HG03432 (cell line): ENCODE results near the gene PLEKHN1.
A peak's percentile ranks its signal among the peaks of the same experiment; 100 is the strongest.

Experiments
- ATAC-seq: cut with Tn5 transposase; IDR thresholded peaks from one replicate; pipeline ENCODE4 v1.9.1; 2021; ENCODE audit warnings: mild to moderate bottlenecking, moderate library complexity; ENCODE audit not compliant: unreplicated experiment

PLEKHN1 gene

GRCh38 chr1:959731-960362 lies 6.4 kb upstream of the PLEKHN1 start:
- no peak for ATAC-seq

GRCh38 chr1:960363-961131 lies 5.7 kb upstream of the PLEKHN1 start, which contains the start of gene KLHL17:
Gene KLHL17 (plus strand): TSS chr1:960584. CDS start chr1:960694, 110 bp downstream.
- peak; percentile 46 for ATAC-seq

- ATAC-seq: no peak
Observed at GRCh38 chr1:961132-961669, 5.1 kb upstream of the PLEKHN1 start.

DNA sequence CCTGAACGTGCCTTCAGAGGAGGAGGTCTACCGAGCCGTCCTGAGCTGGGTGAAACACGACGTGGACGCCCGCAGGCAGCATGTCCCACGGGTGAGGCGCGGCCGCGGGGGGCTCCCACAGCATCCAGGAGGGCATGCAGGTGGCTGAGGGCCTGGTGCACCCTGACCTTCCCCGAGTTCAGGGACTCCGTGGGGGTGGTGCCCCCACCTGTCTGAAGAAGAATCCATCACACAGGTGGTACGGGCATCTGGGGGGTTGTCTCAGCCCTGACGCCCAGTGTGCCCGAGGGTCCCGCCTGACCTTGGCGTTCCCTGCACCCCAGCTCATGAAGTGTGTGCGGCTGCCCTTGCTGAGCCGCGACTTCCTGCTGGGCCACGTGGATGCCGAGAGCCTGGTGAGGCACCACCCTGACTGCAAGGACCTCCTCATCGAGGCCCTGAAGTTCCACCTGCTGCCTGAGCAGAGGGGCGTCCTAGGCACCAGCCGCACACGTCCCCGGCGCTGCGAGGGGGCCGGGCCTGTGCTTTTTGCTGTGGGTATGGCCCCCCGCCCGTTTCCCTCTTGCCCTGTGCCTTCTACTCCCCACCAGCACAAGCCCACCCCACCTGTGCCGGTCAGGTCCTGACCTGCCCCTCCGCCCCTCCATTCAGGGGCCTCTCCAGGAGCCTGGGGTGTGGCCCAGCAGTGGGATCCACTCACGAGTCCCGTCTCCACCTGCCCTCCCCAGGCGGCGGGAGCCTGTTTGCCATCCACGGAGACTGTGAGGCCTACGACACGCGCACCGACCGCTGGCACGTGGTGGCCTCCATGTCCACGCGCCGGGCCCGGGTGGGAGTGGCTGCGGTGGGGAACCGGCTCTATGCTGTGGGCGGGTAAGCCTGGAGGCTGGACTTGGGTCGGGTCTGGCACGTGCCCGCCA lies 3.6 kb upstream of the PLEKHN1 start:
- no peak for ATAC-seq

- ATAC-seq: no peak
Observed at GRCh38 chr1:963301-963651, 3.0 kb upstream of the PLEKHN1 start.

DNA sequence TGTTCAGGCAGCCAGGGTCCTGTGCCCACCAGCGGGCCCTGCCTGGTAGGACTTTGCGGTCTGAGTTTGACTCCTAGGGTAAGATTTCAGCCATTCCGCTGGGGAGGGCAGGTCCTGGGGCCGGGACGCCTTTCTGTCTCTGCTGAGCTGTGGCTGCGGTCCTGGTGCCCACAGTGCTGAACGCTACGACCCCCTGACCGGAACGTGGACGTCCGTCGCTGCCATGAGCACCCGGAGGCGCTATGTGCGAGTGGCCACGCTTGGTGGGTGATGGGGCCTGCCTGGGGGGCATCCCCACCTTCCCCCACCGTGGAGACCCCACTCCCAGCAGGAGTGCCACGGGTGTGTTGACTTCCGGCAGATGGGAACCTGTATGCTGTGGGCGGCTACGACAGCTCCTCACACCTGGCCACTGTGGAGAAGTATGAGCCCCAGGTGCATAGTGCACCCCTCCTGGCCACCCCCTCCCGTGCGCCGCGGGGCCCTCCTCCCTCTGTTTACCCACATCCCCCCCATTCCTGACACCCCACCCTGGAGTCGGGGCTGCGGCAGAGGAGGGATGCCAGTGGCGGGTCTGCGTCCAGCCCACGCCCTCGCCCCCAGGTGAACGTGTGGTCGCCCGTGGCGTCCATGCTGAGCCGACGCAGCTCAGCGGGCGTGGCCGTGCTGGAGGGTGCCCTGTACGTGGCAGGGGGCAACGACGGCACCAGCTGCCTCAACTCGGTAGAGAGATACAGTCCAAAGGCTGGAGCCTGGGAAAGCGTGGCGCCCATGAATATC lies 2.3 kb upstream of the PLEKHN1 start:
- ATAC-seq: no peak

GRCh38 chr1:964691-965525 lies 1.4 kb upstream of the PLEKHN1 start:
- ATAC-seq: no peak

GRCh38 chr1:965526-966134 lies 652 bp upstream of the PLEKHN1 start:
- ATAC-seq: no peak

DNA sequence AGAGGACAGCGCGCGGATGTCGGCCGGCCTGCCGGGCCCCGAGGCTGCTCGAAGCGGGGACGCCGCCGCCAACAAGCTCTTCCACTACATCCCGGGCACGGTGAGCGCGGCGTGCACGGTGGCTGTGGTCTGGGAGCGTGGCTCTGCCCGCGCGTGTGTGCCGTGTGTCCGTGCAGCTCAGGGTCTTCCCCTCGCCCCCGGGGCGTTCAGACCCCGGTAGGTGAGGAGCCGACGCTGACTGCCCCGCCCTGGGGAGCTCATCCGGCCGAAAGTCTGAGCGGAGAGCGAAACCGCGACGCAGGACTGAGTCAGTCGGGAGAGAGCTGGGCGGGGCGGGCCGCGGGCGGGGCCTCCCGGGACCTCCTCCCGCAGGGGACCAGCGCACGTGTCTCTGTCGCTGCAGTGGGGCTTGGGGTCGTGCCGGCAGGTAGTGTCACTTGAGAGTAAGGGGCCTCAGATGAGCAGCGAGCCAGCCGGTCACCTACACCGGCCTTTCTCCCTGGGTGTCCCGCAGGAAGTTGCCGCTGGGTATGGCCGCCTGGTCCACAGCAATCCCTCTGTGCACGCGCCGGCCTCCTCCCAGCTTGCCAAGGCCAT lies 520 bp downstream of the PLEKHN1 start:
- peak; percentile 67 for ATAC-seq

- ATAC-seq: no peak
Observed at GRCh38 chr1:967466-968343, 1.4 kb downstream of the PLEKHN1 start.

- no peak for ATAC-seq
Observed at GRCh38 chr1:969260-969855, 3.1 kb downstream of the PLEKHN1 start.

- ATAC-seq: no peak
Observed at GRCh38 chr1:970242-970972, 4.1 kb downstream of the PLEKHN1 start.

- no peak for ATAC-seq
Observed at GRCh38 chr1:970973-971730, 4.9 kb downstream of the PLEKHN1 start.

DNA sequence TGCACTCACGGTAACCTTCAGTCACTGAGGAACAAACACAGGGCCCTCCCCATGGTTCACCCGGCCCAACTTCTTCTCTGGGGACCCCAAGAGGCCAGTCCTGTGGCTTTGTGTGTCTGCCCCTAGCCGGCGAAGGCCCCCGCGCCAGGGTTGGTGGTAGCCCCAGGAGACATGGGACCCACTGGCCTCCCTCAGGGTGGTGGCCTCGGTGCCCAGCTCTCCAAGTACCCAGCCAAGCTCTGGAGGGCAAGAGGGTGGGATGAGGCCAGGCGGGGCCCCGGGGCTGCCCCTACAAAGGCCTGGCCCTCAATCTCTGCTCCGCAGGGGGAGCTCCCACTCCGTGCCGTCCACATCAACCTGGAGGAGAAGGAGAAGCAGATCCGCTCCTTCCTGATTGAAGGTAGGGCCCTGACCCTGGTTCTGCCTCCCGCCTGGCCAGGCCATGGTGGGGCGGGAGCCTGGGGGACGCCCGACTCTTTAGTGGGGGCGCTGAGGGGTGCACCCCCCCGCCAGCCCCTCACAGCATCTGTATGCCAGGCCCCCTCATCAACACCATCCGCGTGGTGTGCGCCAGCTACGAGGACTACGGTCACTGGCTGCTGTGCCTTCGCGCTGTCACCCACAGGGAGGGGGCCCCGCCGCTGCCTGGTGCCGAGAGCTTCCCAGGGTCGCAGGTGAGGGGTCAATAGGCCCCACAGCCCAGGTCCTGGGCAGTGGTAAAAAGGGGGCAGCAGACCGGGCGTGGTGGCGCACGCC lies 5.6 kb downstream of the PLEKHN1 start:
- no peak for ATAC-seq

- no peak for ATAC-seq
Observed at GRCh38 chr1:972726-973458, 6.6 kb downstream of the PLEKHN1 start.
